Aorta (tissue), 5 donors: ENCODE data around the gene KIAA1958. TPM values are rescaled to one million over a fixed set of nuclear protein-coding genes. Genes with fewer than 3 reads are reported as not detected.

Experiments
- ATAC-seq: fragments of 200-7000 bp; cut with Tn5 transposase; one replicate; pipeline ENCODE4 v1.9.1; 2022; ENCODE audit warnings: moderate library complexity; ENCODE audit not compliant: low FRiP score
- DNase-seq, 2 donors: peaks; one replicate each; pipeline ENCODE4 v3.0.0-alpha.2; 2020
- H3K27ac ChIP-seq, 2 donors: one replicate each; pipeline ENCODE4 v1.5.1; 2013; ENCODE audit warnings: low read length in 2 of 2, mild to moderate bottlenecking in 2 of 2, moderate library complexity in 2 of 2, control low read depth in 1 of 2, inconsistent platforms in 1 of 2, low read depth in 1 of 2
- H3K27me3 ChIP-seq, 2 donors: one replicate each; pipeline ENCODE4 v1.6.1; 2013; ENCODE audit warnings: control low read depth in 1 of 2, low read length in 1 of 2, mild to moderate bottlenecking in 1 of 2, moderate library complexity in 1 of 2; ENCODE audit not compliant: insufficient read depth in 2 of 2, control insufficient read depth in 1 of 2
- H3K36me3 ChIP-seq, 2 donors: one replicate each; pipeline ENCODE4 v1.6.1; 2013; ENCODE audit warnings: control low read depth in 1 of 2, low read length in 1 of 2, mild to moderate bottlenecking in 1 of 2; ENCODE audit not compliant: insufficient read depth in 2 of 2, control insufficient read depth in 1 of 2
- H3K4me1 ChIP-seq, 2 donors: one replicate each; pipeline ENCODE4 v1.6.1; 2013; ENCODE audit warnings: low read length in 2 of 2, control low read depth in 1 of 2, mild to moderate bottlenecking in 1 of 2, moderate library complexity in 1 of 2; ENCODE audit not compliant: insufficient read depth in 2 of 2, control insufficient read depth in 1 of 2
- H3K4me3 ChIP-seq, 2 donors: one replicate each; pipeline ENCODE4 v1.5.1; 2013; ENCODE audit warnings: low read length in 2 of 2, control low read depth in 1 of 2, mild to moderate bottlenecking in 1 of 2
- H3K9me3 ChIP-seq: one replicate; pipeline ENCODE4 v1.6.1; 2013; ENCODE audit warnings: mild to moderate bottlenecking, low read length; ENCODE audit not compliant: control insufficient read depth
- WGBS, 2 donors: extraction: QIAGEN DNeasy Blood & Tissue Kit; methylation state at CpG; one replicate each; pipeline ENCODE4 v1.1.7; 2013; 5-methylcytosine and 5-hydroxymethylcytosine counted together
- intact Hi-C, 2 donors: fragments of 100-400 bp; cut with DNase I; formaldehyde crosslinking; loops; one replicate each; pipeline versions ENCODE4 v1.14.2 to v1.15.0; 2022
- polyA plus RNA-seq, 2 donors: library from polyadenylated mRNA; stranded (reverse); fragments of 200-250 nt; gene quantifications; one replicate each; pipeline ENCODE4 v1.2.3, GENCODE V29; 2013
- total RNA-seq, 2 donors: library from RNA; stranded (reverse); fragmentation: NEBNext Ultra II Directional; extraction: Animal tissue kit (Norgen Biotek cat#: 25700); gene quantifications; one replicate each; pipeline ENCODE4 v1.2.1, GENCODE V29; 2021
- donor health status: healthy with polysubstance abuse.
- donor health status: Bipolar disorder and iron deficiency.
- donor health status: DM: no; HTN: no; CAD: no.
- donor health status: DM: no; HTN: no; CAD: no.
- donor health status: DM: yes; HTN: yes; CAD: no.

The KIAA1958 gene
- total and polyA plus RNA-seq, 4 donors, result 1.0 to 7.9 (median 3.9) TPM

- intact Hi-C loops, result loop anchor here in 1 of 2 donors (10.0 kb wide), 1 partner anchor 219 kb away; the partner anchor contains the start of gene INIP
These were observed 9.0 kb downstream of the KIAA1958 start for GRCh38 chr9:112495614-112496013.

GRCh38 chr9:112496074-112496722, 9.6 kb downstream of the KIAA1958 start:
- Histone ChIP-seq H3K4me3 (no peak overlapping the region), H3K4me1 (peaks cover 0 to 3% of the 10 kb centered on the region in 2 donors), H3K27ac (no peak overlapping the region), H3K36me3 (no peaks in the 10 kb centered on the region), H3K27me3 (no peaks in the 10 kb centered on the region), H3K9me3 (no peaks in the 10 kb centered on the region)
- 70 to 74% methylated on average over 3 of the region's 3 CpGs for WGBS, 2 donors
- intact Hi-C loops, result loop anchor here in 1 of 2 donors (10.0 kb wide), 1 partner anchor 219 kb away; the partner anchor contains the start of gene INIP
- ATAC-seq, result no peak
- DNase-seq, result no peak

More at GRCh38 chr9:112495614-112496013, 9.0 kb downstream of the KIAA1958 start:
- H3K36me3 ChIP-seq, result no peaks in the 10 kb centered on the region
- no peak for DNase-seq
- H3K27ac ChIP-seq, result no peak overlapping the region
- ATAC-seq, result no peak
- WGBS, 2 donors, result 57 to 68% methylated on average over 4 of the region's 4 CpGs
- no peaks in the 10 kb centered on the region for H3K9me3 ChIP-seq
- no peak overlapping the region for H3K4me3 ChIP-seq
- peaks cover 0 to 3% of the 10 kb centered on the region in 2 donors for H3K4me1 ChIP-seq
- H3K27me3 ChIP-seq, result no peaks in the 10 kb centered on the region

GRCh38 chr9:112500842-112501241, 14.2 kb downstream of the KIAA1958 start:
- Histone ChIP-seq H3K27me3 (no peaks in the 10 kb centered on the region), H3K4me1 (no peaks in the 10 kb centered on the region), H3K9me3 (no peaks in the 10 kb centered on the region), H3K4me3 (no peak overlapping the region), H3K36me3 (no peaks in the 10 kb centered on the region), H3K27ac (no peak overlapping the region)
- ATAC-seq (no peak), DNase-seq (no peak)
- WGBS, 2 donors, result 99 to 100% methylated on average over 2 of the region's 2 CpGs
- intact Hi-C loops, result no loop called here

GRCh38 chr9:112501287-112501686, 14.7 kb downstream of the KIAA1958 start:
- no peaks in the 10 kb centered on the region for H3K9me3 ChIP-seq
- H3K4me1 ChIP-seq, result no peaks in the 10 kb centered on the region
- 94 to 97% methylated on average over 8 of the region's 8 CpGs for WGBS, 2 donors
- intact Hi-C loops, result no loop called here
- H3K27me3 ChIP-seq, result no peaks in the 10 kb centered on the region
- no peaks in the 10 kb centered on the region for H3K36me3 ChIP-seq
- DNase-seq (no peak), ATAC-seq (no peak)
- H3K27ac ChIP-seq, result no peak overlapping the region
- H3K4me3 ChIP-seq, result no peak overlapping the region

- intact Hi-C loops, result no loop called here
- ATAC-seq (no peak), DNase-seq (no peak)
- H3K27ac ChIP-seq, result no peak overlapping the region
- 91% methylated on average over 3 of the region's 3 CpGs for WGBS, 2 donors
- no peak overlapping the region for H3K4me3 ChIP-seq
- no peaks in the 10 kb centered on the region for H3K27me3 ChIP-seq
- H3K9me3 ChIP-seq, result no peaks in the 10 kb centered on the region
- H3K4me1 ChIP-seq, result no peaks in the 10 kb centered on the region
- no peaks in the 10 kb centered on the region for H3K36me3 ChIP-seq
These were observed 15.7 kb downstream of the KIAA1958 start for GRCh38 chr9:112502175-112502946.

- intact Hi-C loops, result no loop called here
- Histone ChIP-seq H3K27ac (no peak overlapping the region), H3K9me3 (no peaks in the 10 kb centered on the region), H3K4me1 (no peaks in the 10 kb centered on the region), H3K27me3 (no peaks in the 10 kb centered on the region), H3K4me3 (no peak overlapping the region), H3K36me3 (no peaks in the 10 kb centered on the region)
- ATAC-seq, result no peak
- DNase-seq, result no peak
- 75 to 81% methylated on average over 5 of the region's 5 CpGs for whole genome bisulfite sequencing, 2 donors
These were observed 16.5 kb downstream of the KIAA1958 start for GRCh38 chr9:112503170-112503569.

- Histone ChIP-seq H3K4me1 (no peaks in the 10 kb centered on the region), H3K4me3 (no peak overlapping the region), H3K27me3 (no peaks in the 10 kb centered on the region), H3K27ac (no peak overlapping the region), H3K9me3 (no peaks in the 10 kb centered on the region), H3K36me3 (no peaks in the 10 kb centered on the region)
- DNase-seq (no peak), ATAC-seq (no peak)
- intact Hi-C loops, result no loop called here
- 90 to 92% methylated on average over 4 of the region's 4 CpGs for WGBS, 2 donors
These were observed 18.5 kb downstream of the KIAA1958 start for GRCh38 chr9:112505086-112505485.

GRCh38 chr9:112505607-112506006, 19.0 kb downstream of the KIAA1958 start:
- WGBS, 2 donors, result 83 to 90% methylated on average over 4 of the region's 4 CpGs
- DNase-seq (no peak), ATAC-seq (no peak)
- Histone ChIP-seq H3K4me1 (no peaks in the 10 kb centered on the region), H3K36me3 (no peaks in the 10 kb centered on the region), H3K9me3 (no peaks in the 10 kb centered on the region), H3K27me3 (no peaks in the 10 kb centered on the region), H3K4me3 (no peak overlapping the region), H3K27ac (no peak overlapping the region)
- intact Hi-C loops, result no loop called here

- no peaks in the 10 kb centered on the region for H3K4me1 ChIP-seq
- no peak overlapping the region for H3K27ac ChIP-seq
- no peaks in the 10 kb centered on the region for H3K9me3 ChIP-seq
- DNase-seq (no peak), ATAC-seq (no peak)
- WGBS, 2 donors, result 83 to 89% methylated on average over 2 of the region's 2 CpGs
- no peaks in the 10 kb centered on the region for H3K27me3 ChIP-seq
- intact Hi-C loops, result no loop called here
- no peak overlapping the region for H3K4me3 ChIP-seq
- H3K36me3 ChIP-seq, result no peaks in the 10 kb centered on the region
These were observed 19.9 kb downstream of the KIAA1958 start for GRCh38 chr9:112506571-112506970.
